Choroid plexus epithelial cell (primary cell): ENCODE results near the gene ST8SIA4.
A peak's percentile ranks its signal among the peaks of the same experiment; 100 is the strongest.

Source experiments
- DNase-seq: peaks from one replicate; pipeline ENCODE4 v3.0.0-alpha.2; 2010; ENCODE audit warnings: low read depth
- H3K4me3 ChIP-seq: 2 replicates; pipeline ENCODE4 v1.5.1; 2011; ENCODE audit warnings: low read depth, mild to moderate bottlenecking, control low read depth, low read length, moderate library complexity
- CTCF ChIP-seq: conservative IDR thresholded peaks from 2 replicates; pipeline ENCODE4 v1.5.1; 2011; ENCODE audit warnings: low read depth, mild to moderate bottlenecking, control low read depth, inconsistent platforms, low read length, moderate library complexity

Gene ST8SIA4

GRCh38 chr5:100832252-100833230, 70.5 kb downstream of the ST8SIA4 start:
- no peak for TF ChIP-seq CTCF
- DNase-seq = no peak
- no peak overlapping the region for H3K4me3 ChIP-seq

- no peak for DNase-seq
- no peak for TF ChIP-seq CTCF
- H3K4me3 ChIP-seq = no peak overlapping the region
Measured at GRCh38 chr5:100828898-100829356, 74.2 kb downstream of the ST8SIA4 start.

- DNase-seq = no peak
- H3K4me3 ChIP-seq = no peak overlapping the region
Measured at GRCh38 chr5:100828071-100828897, 74.8 kb downstream of the ST8SIA4 start.

GRCh38 chr5:100827481-100827889, 75.6 kb downstream of the ST8SIA4 start:
- H3K4me3 ChIP-seq = no peak overlapping the region
- TF ChIP-seq CTCF = no peak
- peak; percentile 4 for DNase-seq

More at GRCh38 chr5:100828071-100828897, 74.8 kb downstream of the ST8SIA4 start:
- no peak for TF ChIP-seq CTCF

GRCh38 chr5:100826133-100826532, 76.9 kb downstream of the ST8SIA4 start:
- no peak overlapping the region for H3K4me3 ChIP-seq
- TF ChIP-seq CTCF = no peak
- DNase-seq = no peak

GRCh38 chr5:100824635-100825034, 78.4 kb downstream of the ST8SIA4 start:
- no peak overlapping the region for H3K4me3 ChIP-seq
- no peak for TF ChIP-seq CTCF

More at GRCh38 chr5:100824635-100825034, 78.4 kb downstream of the ST8SIA4 start:
- no peak for DNase-seq
